HCT116 (cell line): ENCODE results near the gene CERS6. TPM values are rescaled to one million over a fixed set of nuclear protein-coding genes. Genes with fewer than 3 reads are reported as not detected.

ENCODE experiments used
- ATAC-seq: fragments of 200-7000 bp; cut with Tn5 transposase; 2 replicates; pipeline ENCODE4 v1.9.1; 2020; ENCODE audit warnings: mild to moderate bottlenecking, moderate library complexity
- BruUV-seq: library from RNA; stranded (reverse); fragments of 400-500 nt; replicated peaks from 2 replicates; lab custom pipeline; 2021; lab: Mats Ljungman, UMichigan
- CTCF ChIA-PET: fragments of 300-600 bp; sonication (Branson Sonifier 250); formaldehyde crosslinking; loops from one replicate; lab custom pipeline; 2021; ENCODE audit warnings: antibody characterized with exemption; lab: Charles Lee
- POLR2A ChIA-PET: fragments of 300-600, 350-600 bp; sonication (Branson Sonifier 250); formaldehyde crosslinking; loops from one replicate; lab custom pipeline; 2021; ENCODE audit warnings: antibody characterized with exemption; lab: Charles Lee
- RAD21 ChIA-PET, 2 experiments: fragments of 300-600 bp; sonication (Branson Sonifier 250); formaldehyde crosslinking; loops; one replicate each; lab custom pipeline; 2023; ENCODE audit warnings: low total read pairs in 2 of 2; ENCODE audit not compliant: uncharacterized antibody in 2 of 2, unreplicated experiment in 2 of 2, low non-redundant PET in 1 of 2; lab: Charles Lee
- DNase-seq: peaks from one replicate; pipeline ENCODE4 v3.0.0-alpha.2; 2010; ENCODE audit warnings: low read depth, low spot score
- H2AFZ ChIP-seq: fragments of 200-600 bp; shearing (Covaris generic), sonication (generic); 2 replicates; pipeline ENCODE4 v1.6.1; 2017; ENCODE audit warnings: low read depth, mixed run types, mixed read lengths, antibody characterized with exemption, low read length; ENCODE audit not compliant: poor library complexity, severe bottlenecking
- H3K27ac ChIP-seq: 2 replicates; pipeline ENCODE4 v1.5.1; 2012; ENCODE audit warnings: low read depth, low read length
- H3K27me3 ChIP-seq: fragments of 200-600 bp; sonication (generic); 2 replicates; pipeline ENCODE4 v1.6.1; 2016; ENCODE audit warnings: mixed run types, low read length, mixed read lengths; ENCODE audit not compliant: insufficient read depth
- H3K36me3 ChIP-seq, 2 experiments: fragments of 200-500 bp in 1 of 2; fragments of 200-600 bp in 1 of 2; sonication (Bioruptor generic) in 1 of 2; sonication (generic) in 1 of 2; 2 replicates each; pipeline versions ENCODE4 v1.5.1 to v1.6.1; 2014 to 2016; ENCODE audit warnings: low read length in 2 of 2, inconsistent platforms in 1 of 2, mixed read lengths in 1 of 2, mixed run types in 1 of 2; ENCODE audit not compliant: insufficient read depth in 2 of 2, control insufficient read depth in 1 of 2
- H3K4me1 ChIP-seq, 2 experiments: fragments of 200-600 bp in 1 of 2; sonication (generic) in 1 of 2; 2 replicates each; pipeline versions ENCODE4 v1.5.1 to v1.6.1; 2012 to 2017; ENCODE audit warnings: low read length in 2 of 2, inconsistent platforms in 1 of 2, mild to moderate bottlenecking in 1 of 2, mixed read lengths in 1 of 2, mixed run types in 1 of 2, moderate library complexity in 1 of 2; ENCODE audit not compliant: insufficient read depth in 2 of 2, control insufficient read depth in 1 of 2
- H3K4me2 ChIP-seq: fragments of 200-600 bp; sonication (generic); 2 replicates; pipeline ENCODE4 v1.6.1; 2017; ENCODE audit warnings: mixed run types, low read length, mixed read lengths
- H3K4me3 ChIP-seq, 2 experiments: fragments of 200-600 bp in 1 of 2; sonication (generic) in 1 of 2; replicated peaks in 1 of 2; 2 replicates each; pipeline ENCODE4 v1.5.1; 2011 to 2016; ENCODE audit warnings: low read length in 2 of 2, control low read depth in 1 of 2, low read depth in 1 of 2, mild to moderate bottlenecking in 1 of 2, mixed read lengths in 1 of 2, mixed run types in 1 of 2
- H3K79me2 ChIP-seq: fragments of 200-600 bp; sonication (generic); 2 replicates; pipeline ENCODE4 v1.6.1; 2017; ENCODE audit warnings: mild to moderate bottlenecking, mixed run types, low read length, moderate library complexity, mixed read lengths; ENCODE audit not compliant: insufficient read depth
- H3K9ac ChIP-seq: fragments of 200-600 bp; sonication (generic); 2 replicates; pipeline ENCODE4 v1.6.1; 2016; ENCODE audit warnings: low read length, mixed read lengths
- H3K9me2 ChIP-seq: fragments of 200-600 bp; sonication (generic), shearing (Covaris generic); 2 replicates; pipeline ENCODE4 v1.6.1; 2017; ENCODE audit warnings: mixed run types, mild to moderate bottlenecking, moderate library complexity; ENCODE audit not compliant: insufficient read depth
- H3K9me3 ChIP-seq, 2 experiments: fragments of 200-500 bp in 1 of 2; fragments of 200-600 bp in 1 of 2; sonication (Bioruptor generic) in 1 of 2; sonication (generic) in 1 of 2; 2 replicates each; pipeline ENCODE4 v1.6.1; 2014 to 2017; ENCODE audit warnings: low read length in 2 of 2, mixed read lengths in 2 of 2, inconsistent platforms in 1 of 2, low read depth in 1 of 2, mild to moderate bottlenecking in 1 of 2, mixed run types in 1 of 2, moderate library complexity in 1 of 2; ENCODE audit not compliant: control insufficient read depth in 1 of 2, insufficient read depth in 1 of 2
- H4K20me1 ChIP-seq: fragments of 200-600 bp; sonication (generic), shearing (Covaris generic); 2 replicates; pipeline ENCODE4 v1.6.1; 2017; ENCODE audit warnings: mixed run types, mild to moderate bottlenecking, moderate library complexity; ENCODE audit not compliant: insufficient read depth
- CBX3 ChIP-seq: IDR thresholded peaks from 2 replicates; pipeline ENCODE4 v1.6.1; 2012; ENCODE audit warnings: low read depth
- CEBPB ChIP-seq: IDR thresholded peaks from 2 replicates; pipeline ENCODE4 v1.6.1; 2012; ENCODE audit warnings: low read depth
- ELF1 ChIP-seq: IDR thresholded peaks from 2 replicates; pipeline ENCODE4 v1.6.1; 2012; ENCODE audit warnings: low read depth, borderline replicate concordance
- EZH2 ChIP-seq: fragments of 200-600 bp; sonication (generic); IDR thresholded peaks from 2 replicates; pipeline ENCODE4 v1.6.1; 2017; ENCODE audit warnings: antibody characterized with exemption, mixed run types
- FOSL1 ChIP-seq: IDR thresholded peaks from 2 replicates; pipeline ENCODE4 v1.6.1; 2012; ENCODE audit warnings: low read depth
- MAX ChIP-seq: IDR thresholded peaks from 2 replicates; pipeline ENCODE4 v1.6.1; 2012
- POLR2A ChIP-seq: IDR thresholded peaks from 2 replicates; pipeline ENCODE4 v1.7.0; 2011; ENCODE audit warnings: borderline replicate concordance; ENCODE audit not compliant: insufficient read depth, insufficient read length; ENCODE audit errors: extremely low read depth
- RAD21 ChIP-seq: IDR thresholded peaks from 2 replicates; pipeline ENCODE4 v1.6.1; 2012; ENCODE audit warnings: low read depth, mild to moderate bottlenecking
- SIN3A ChIP-seq: IDR thresholded peaks from 2 replicates; pipeline ENCODE4 v1.6.1; 2012; ENCODE audit warnings: low read depth
- SRF ChIP-seq: IDR thresholded peaks from 2 replicates; pipeline ENCODE4 v1.6.1; 2012; ENCODE audit warnings: low read depth
- YY1 ChIP-seq: IDR thresholded peaks from 2 replicates; pipeline ENCODE4 v1.6.1; 2011; ENCODE audit warnings: low read length, low read depth, moderate library complexity, mild to moderate bottlenecking; ENCODE audit not compliant: insufficient replicate concordance; ENCODE audit errors: extremely low read depth
- ZFX ChIP-seq: fragments of 450-650 bp; IDR thresholded peaks from 2 replicates; pipeline ENCODE4 v1.6.1; 2017
- intact Hi-C: fragments of 100-400 bp; cut with micrococcal nuclease; formaldehyde crosslinking; loops from 2 replicates; pipeline ENCODE4 v1.10.0; 2022
- total RNA-seq: library from RNA; stranded (reverse); gene quantifications from one replicate; pipeline ENCODE4 v1.2.1, GENCODE V29; 2021; ENCODE audit not compliant: unreplicated experiment
- TF ChIP-seq, protein P1 (sequence below), 3 experiments: fragments of 200-600 bp in 1 of 3; sonication (generic) in 1 of 3; IDR thresholded peaks in 2 of 3; conservative IDR thresholded peaks in 1 of 3; 2 replicates each; pipeline ENCODE4 v1.5.1; 2012 to 2017; ENCODE audit warnings: low read depth in 2 of 3, low read length in 2 of 3, antibody characterized with exemption in 1 of 3, borderline replicate concordance in 1 of 3, control low read depth in 1 of 3, mild to moderate bottlenecking in 1 of 3, mixed read lengths in 1 of 3, mixed run types in 1 of 3, moderate library complexity in 1 of 3; ENCODE audit not compliant: insufficient read depth in 1 of 3

Gene CERS6
- total RNA-seq, 1 experiment from 2014 or later, result 37.0 TPM

- no peak overlapping the region for H3K27ac ChIP-seq
- H3K36me3 ChIP-seq, result no peaks in the 10 kb centered on the region
- BruUV-seq, result no TSS peak
- TF ChIP-seq CBX3, result no peak
- no peak for TF ChIP-seq CEBPB
- TF ChIP-seq POLR2A, result no peak
- no peak for TF ChIP-seq SRF
- TF ChIP-seq MAX, result no peak
- no peak for TF ChIP-seq EZH2
- TF ChIP-seq, protein P1, sequence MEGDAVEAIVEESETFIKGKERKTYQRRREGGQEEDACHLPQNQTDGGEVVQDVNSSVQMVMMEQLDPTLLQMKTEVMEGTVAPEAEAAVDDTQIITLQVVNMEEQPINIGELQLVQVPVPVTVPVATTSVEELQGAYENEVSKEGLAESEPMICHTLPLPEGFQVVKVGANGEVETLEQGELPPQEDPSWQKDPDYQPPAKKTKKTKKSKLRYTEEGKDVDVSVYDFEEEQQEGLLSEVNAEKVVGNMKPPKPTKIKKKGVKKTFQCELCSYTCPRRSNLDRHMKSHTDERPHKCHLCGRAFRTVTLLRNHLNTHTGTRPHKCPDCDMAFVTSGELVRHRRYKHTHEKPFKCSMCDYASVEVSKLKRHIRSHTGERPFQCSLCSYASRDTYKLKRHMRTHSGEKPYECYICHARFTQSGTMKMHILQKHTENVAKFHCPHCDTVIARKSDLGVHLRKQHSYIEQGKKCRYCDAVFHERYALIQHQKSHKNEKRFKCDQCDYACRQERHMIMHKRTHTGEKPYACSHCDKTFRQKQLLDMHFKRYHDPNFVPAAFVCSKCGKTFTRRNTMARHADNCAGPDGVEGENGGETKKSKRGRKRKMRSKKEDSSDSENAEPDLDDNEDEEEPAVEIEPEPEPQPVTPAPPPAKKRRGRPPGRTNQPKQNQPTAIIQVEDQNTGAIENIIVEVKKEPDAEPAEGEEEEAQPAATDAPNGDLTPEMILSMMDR (IDR thresholded peaks at IDR 0.05 in 2 of 3, conservative IDR thresholded peaks at IDR 0.05 in 1 of 3; ENCODE audit: borderline replicate concordance in 1 of 3, insufficient read depth in 1 of 3, low read depth in 2 of 3, low read length in 2 of 3), result no peak
- TF ChIP-seq ELF1, result no peak
- no peak for TF ChIP-seq FOSL1
- TF ChIP-seq SIN3A, result no peak
- TF ChIP-seq RAD21, result no peak
- TF ChIP-seq YY1, result no peak
- no peak for TF ChIP-seq ZFX
- no peaks in the 10 kb centered on the region for H3K4me1 ChIP-seq
- DNase-seq, result no peak
- no peaks in the 10 kb centered on the region for H3K27me3 ChIP-seq
- H3K9ac ChIP-seq, result no peak overlapping the region
- H4K20me1 ChIP-seq, result no peaks in the 10 kb centered on the region
- ChIA-PET RAD21 (no interaction called here), CTCF (no interaction called here), POLR2A (no interaction called here)
- no peaks in the 10 kb centered on the region for H3K79me2 ChIP-seq
- H3K4me2 ChIP-seq, result no peak overlapping the region
- no peak for ATAC-seq
- H3K9me3 ChIP-seq, result no peaks in the 10 kb centered on the region
- intact Hi-C loops, result no loop called here
- no peak overlapping the region for H2AFZ ChIP-seq
- H3K4me3 ChIP-seq, result no peak overlapping the region
- no peaks in the 10 kb centered on the region for H3K9me2 ChIP-seq
Observed at GRCh38 chr2:168698969-168699368, 242.9 kb downstream of the CERS6 start.
